Lung microvascular endothelial cell (primary cell): ENCODE results near the gene COQ8B. TPM values are rescaled to one million over a fixed set of nuclear protein-coding genes. Genes with fewer than 3 reads are reported as not detected.

ENCODE experiments used
- DNase-seq, 2 donors: peaks; one replicate each; pipeline versions ENCODE4 v3.0.0 to v3.0.0-alpha.2; 2010; ENCODE audit warnings: low read depth in 2 of 2
- total RNA-seq: library from RNA; depleted of rRNA; stranded (reverse); fragments of >200 nt; gene quantifications from 2 replicates; pipeline ENCODE4 v1.2.1, GENCODE V29; 2014

Gene COQ8B
- total RNA-seq, 1 donor from 2014 or later: 12.5 TPM

- peak; percentile 40 to 64 for DNase-seq
Observed at GRCh38 chr19:40717880-40718773, 1.4 kb upstream of the COQ8B start.

- DNase-seq: no peak
Observed at GRCh38 chr19:40717325-40717879, 716 bp upstream of the COQ8B start.

- peak; percentile 63 to 91 for DNase-seq
Observed at GRCh38 chr19:40716031-40716481, 630 bp downstream of the COQ8B start.

GRCh38 chr19:40714441-40715299 is 2.0 kb downstream of the COQ8B start:
- peak; percentile 91 to 93 for DNase-seq

- no peak for DNase-seq
Observed at GRCh38 chr19:40713939-40714338, 2.7 kb downstream of the COQ8B start.

GRCh38 chr19:40709817-40710216 is 6.9 kb downstream of the COQ8B start:
- DNase-seq: no peak

- DNase-seq: no peak
Observed at GRCh38 chr19:40707615-40708014, 9.1 kb downstream of the COQ8B start.

GRCh38 chr19:40705950-40706619 is 10.6 kb downstream of the COQ8B start:
- no peak for DNase-seq

GRCh38 chr19:40705362-40705651 is 11.4 kb downstream of the COQ8B start:
- no peak for DNase-seq

GRCh38 chr19:40704491-40705361 is 12.0 kb downstream of the COQ8B start:
- no peak for DNase-seq

- DNase-seq: no peak
Observed at GRCh38 chr19:40703029-40703755, 13.5 kb downstream of the COQ8B start.

GRCh38 chr19:40702337-40703012 is 14.2 kb downstream of the COQ8B start:
- no peak for DNase-seq

- DNase-seq: no peak
Observed at GRCh38 chr19:40701758-40702157, 14.9 kb downstream of the COQ8B start.

GRCh38 chr19:40700083-40700482 is 16.6 kb downstream of the COQ8B start:
- DNase-seq: no peak

GRCh38 chr19:40697007-40697406 is 19.7 kb downstream of the COQ8B start:
- DNase-seq: no peak

- no peak for DNase-seq
Observed at GRCh38 chr19:40695881-40696280, 20.8 kb downstream of the COQ8B start.

GRCh38 chr19:40693896-40694295 is 22.8 kb downstream of the COQ8B start:
- DNase-seq: no peak

- DNase-seq: no peak
Observed at GRCh38 chr19:40693150-40693788, 23.4 kb downstream of the COQ8B start.

- DNase-seq: no peak
Observed at GRCh38 chr19:40692212-40692551, 24.5 kb downstream of the COQ8B start.
